HepG2 (cell line): ENCODE data around the gene DMXL2. TPM values are rescaled to one million over a fixed set of nuclear protein-coding genes. Genes with fewer than 3 reads are reported as not detected.

Experiments used
- CHD4 ChIP-seq: fragments of 200-600 bp; sonication (generic); IDR thresholded peaks from 2 replicates; pipeline ENCODE4 v1.7.0; 2017; ENCODE audit warnings: mild to moderate bottlenecking, low read length, borderline replicate concordance
- HNRNPL ChIP-seq: fragments of 200-400 bp; formaldehyde crosslinking; IDR thresholded peaks from 2 replicates; pipeline ENCODE4 v1.6.1; 2017; ENCODE audit warnings: mild to moderate bottlenecking, low read depth, low read length
- KMT2A ChIP-seq: sonication (generic); formaldehyde crosslinking; IDR thresholded peaks from 2 replicates; pipeline ENCODE4 v1.4.0; 2020; ENCODE audit warnings: missing genetic modification reagents
- MED13 ChIP-seq: sonication (generic); formaldehyde crosslinking; IDR thresholded peaks from 2 replicates; pipeline ENCODE4 v1.5.0; 2020; ENCODE audit warnings: missing genetic modification reagents
- PHF8 ChIP-seq: sonication (generic); formaldehyde crosslinking; IDR thresholded peaks from 2 replicates; pipeline ENCODE4 v1.5.0; 2020; ENCODE audit warnings: missing genetic modification reagents
- SP5 ChIP-seq: IDR thresholded peaks from 2 replicates; pipeline ENCODE4 v1.6.1; 2016; ENCODE audit warnings: low read depth, borderline replicate concordance
- SSRP1 ChIP-seq: IDR thresholded peaks from 2 replicates; pipeline ENCODE4 v1.6.1; 2016; ENCODE audit warnings: control low read depth
- TBX3 ChIP-seq: fragments of 450-650 bp; IDR thresholded peaks from 2 replicates; pipeline ENCODE4 v1.6.1; 2017; ENCODE audit warnings: antibody characterized with exemption, mild to moderate bottlenecking, inconsistent platforms, borderline replicate concordance
- ZNF143 ChIP-seq: sonication (generic); formaldehyde crosslinking; IDR thresholded peaks from 2 replicates; pipeline ENCODE4 v1.4.0; 2020; ENCODE audit warnings: missing genetic modification reagents
- ZNF446 ChIP-seq: sonication (generic); formaldehyde crosslinking; IDR thresholded peaks from 2 replicates; pipeline ENCODE4 v1.5.0; 2020; ENCODE audit warnings: mild to moderate bottlenecking, missing genetic modification reagents
- ZNF546 ChIP-seq: sonication (generic); formaldehyde crosslinking; conservative IDR thresholded peaks from 2 replicates; pipeline ENCODE4 v1.8.1; 2023; ENCODE audit warnings: mild to moderate bottlenecking, missing genetic modification reagents
- ZNF644 ChIP-seq: IDR thresholded peaks from 2 replicates; pipeline ENCODE4 v1.6.1; 2016; ENCODE audit warnings: low read depth
- ZNF878 ChIP-seq: sonication (generic); formaldehyde crosslinking; IDR thresholded peaks from 2 replicates; pipeline ENCODE4 v1.8.1; 2023; ENCODE audit warnings: mild to moderate bottlenecking, missing genetic modification reagents, moderate library complexity
- polyA plus RNA-seq, 8 experiments: library from polyadenylated mRNA; depleted of rRNA in 3 of 8; stranded (reverse) in 7 of 8; unstranded in 1 of 8; fragments of >200 nt; fragmentation: Illumina TruSeq in 4 of 8; extraction: Trizol in 4 of 8; gene quantifications; 2 replicates each; pipeline versions ENCODE4 v1.2.1 to v1.2.3, GENCODE V29; 2011 to 2016; ENCODE audit warnings: low read depth in 4 of 8, missing spikeins in 1 of 8, mixed read lengths in 1 of 8; ENCODE audit not compliant: insufficient read depth in 1 of 8
- total RNA-seq, 5 experiments: library from RNA; depleted of rRNA; stranded (reverse); fragments of >200 nt; fragmentation: Illumina TruSeq; extraction: Trizol; gene quantifications; 2 replicates each; pipeline ENCODE4 v1.2.3, GENCODE V29; 2016; ENCODE audit warnings: low read depth in 1 of 5
- TF ChIP-seq, protein P1 (sequence below): sonication (generic); formaldehyde crosslinking; IDR thresholded peaks from 2 replicates; pipeline ENCODE4 v1.9.0; 2021; ENCODE audit warnings: missing genetic modification reagents, borderline replicate concordance
- TF ChIP-seq, protein P2 (sequence below): sonication (generic); formaldehyde crosslinking; IDR thresholded peaks from 2 replicates; pipeline ENCODE4 v1.4.0; 2020; ENCODE audit warnings: missing genetic modification reagents; ENCODE audit errors: not compliant biosample characterization
- TF ChIP-seq, protein P3 (sequence below): sonication (generic); formaldehyde crosslinking; IDR thresholded peaks from 2 replicates; pipeline ENCODE4 v1.4.0; 2020; ENCODE audit warnings: missing genetic modification reagents
- TF ChIP-seq, protein P4 (sequence below): sonication (generic); formaldehyde crosslinking; IDR thresholded peaks from 2 replicates; pipeline ENCODE4 v1.4.0; 2020; ENCODE audit warnings: missing genetic modification reagents
- TF ChIP-seq, protein P5 (sequence below): sonication (generic); formaldehyde crosslinking; conservative IDR thresholded peaks from 2 replicates; pipeline ENCODE4 v1.5.0; 2020; ENCODE audit warnings: missing genetic modification reagents
- TF ChIP-seq, protein P6 (sequence below): sonication (generic); formaldehyde crosslinking; IDR thresholded peaks from 2 replicates; pipeline ENCODE4 v1.8.0; 2022; ENCODE audit warnings: mild to moderate bottlenecking, missing genetic modification reagents, borderline replicate concordance

DMXL2 gene
- total and polyA plus RNA-seq, 2 of the 13 experiments (the other 11 are each of a cell fraction or from before 2014, with no cell fraction given): 11.6 to 15.3 TPM

DNA sequence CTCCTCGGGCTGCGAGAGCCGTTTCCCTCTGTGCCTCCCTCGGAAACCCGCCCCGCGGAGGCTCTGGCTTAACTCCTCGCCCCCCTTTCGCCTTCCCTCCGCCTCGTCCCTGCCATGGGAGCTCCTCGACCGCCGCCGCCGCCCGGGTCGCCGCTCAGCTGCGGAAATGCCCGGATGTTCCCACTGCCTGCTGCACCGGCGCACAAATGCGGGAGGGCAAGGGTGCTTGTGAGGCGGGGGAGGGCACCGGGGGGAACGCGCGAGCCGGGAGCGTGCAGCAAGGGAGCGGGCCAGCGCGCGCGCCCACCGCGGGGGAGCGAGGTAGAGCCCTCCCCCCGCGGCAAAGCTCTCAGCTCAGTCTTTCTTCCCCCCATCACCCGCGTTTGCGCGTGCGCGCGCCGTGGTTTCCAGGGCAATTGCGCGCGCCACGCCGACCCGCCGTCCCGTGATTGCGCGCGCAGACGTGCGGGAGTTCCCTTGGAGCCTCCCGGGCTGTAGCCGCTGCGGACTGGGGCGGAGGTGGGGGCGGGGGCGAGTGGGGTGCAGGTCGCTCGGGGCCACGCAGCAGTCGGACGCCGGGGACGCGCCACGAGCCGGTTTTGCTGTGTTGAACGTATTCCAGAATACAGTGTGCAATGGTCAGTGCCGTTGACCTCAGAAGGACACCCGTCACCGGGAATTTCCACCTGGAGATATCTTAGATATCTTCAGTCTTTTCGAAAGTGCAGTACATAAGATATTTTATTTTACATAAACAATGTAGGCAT lies at the start of gene DMXL2 (continued):
- TF ChIP-seq, protein P1, sequence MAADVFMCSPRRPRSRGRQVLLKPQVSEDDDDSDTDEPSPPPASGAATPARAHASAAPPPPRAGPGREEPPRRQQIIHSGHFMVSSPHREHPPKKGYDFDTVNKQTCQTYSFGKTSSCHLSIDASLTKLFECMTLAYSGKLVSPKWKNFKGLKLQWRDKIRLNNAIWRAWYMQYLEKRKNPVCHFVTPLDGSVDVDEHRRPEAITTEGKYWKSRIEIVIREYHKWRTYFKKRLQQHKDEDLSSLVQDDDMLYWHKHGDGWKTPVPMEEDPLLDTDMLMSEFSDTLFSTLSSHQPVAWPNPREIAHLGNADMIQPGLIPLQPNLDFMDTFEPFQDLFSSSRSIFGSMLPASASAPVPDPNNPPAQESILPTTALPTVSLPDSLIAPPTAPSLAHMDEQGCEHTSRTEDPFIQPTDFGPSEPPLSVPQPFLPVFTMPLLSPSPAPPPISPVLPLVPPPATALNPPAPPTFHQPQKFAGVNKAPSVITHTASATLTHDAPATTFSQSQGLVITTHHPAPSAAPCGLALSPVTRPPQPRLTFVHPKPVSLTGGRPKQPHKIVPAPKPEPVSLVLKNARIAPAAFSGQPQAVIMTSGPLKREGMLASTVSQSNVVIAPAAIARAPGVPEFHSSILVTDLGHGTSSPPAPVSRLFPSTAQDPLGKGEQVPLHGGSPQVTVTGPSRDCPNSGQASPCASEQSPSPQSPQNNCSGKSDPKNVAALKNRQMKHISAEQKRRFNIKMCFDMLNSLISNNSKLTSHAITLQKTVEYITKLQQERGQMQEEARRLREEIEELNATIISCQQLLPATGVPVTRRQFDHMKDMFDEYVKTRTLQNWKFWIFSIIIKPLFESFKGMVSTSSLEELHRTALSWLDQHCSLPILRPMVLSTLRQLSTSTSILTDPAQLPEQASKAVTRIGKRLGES (CRISPR knock-in tag): no peak
- TF ChIP-seq PHF8 (CRISPR knock-in tag): peak; percentile 77
- TF ChIP-seq, protein P2, sequence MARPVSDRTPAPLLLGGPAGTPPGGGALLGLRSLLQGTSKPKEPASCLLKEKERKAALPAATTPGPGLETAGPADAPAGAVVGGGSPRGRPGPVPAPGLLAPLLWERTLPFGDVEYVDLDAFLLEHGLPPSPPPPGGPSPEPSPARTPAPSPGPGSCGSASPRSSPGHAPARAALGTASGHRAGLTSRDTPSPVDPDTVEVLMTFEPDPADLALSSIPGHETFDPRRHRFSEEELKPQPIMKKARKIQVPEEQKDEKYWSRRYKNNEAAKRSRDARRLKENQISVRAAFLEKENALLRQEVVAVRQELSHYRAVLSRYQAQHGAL (CRISPR knock-in tag): no peak
- TF ChIP-seq MED13 (CRISPR knock-in tag): no peak
- peak; percentile 34; the same call in 1 of the 2 replicates for TF ChIP-seq KMT2A (CRISPR knock-in tag)
- TF ChIP-seq, protein P3, sequence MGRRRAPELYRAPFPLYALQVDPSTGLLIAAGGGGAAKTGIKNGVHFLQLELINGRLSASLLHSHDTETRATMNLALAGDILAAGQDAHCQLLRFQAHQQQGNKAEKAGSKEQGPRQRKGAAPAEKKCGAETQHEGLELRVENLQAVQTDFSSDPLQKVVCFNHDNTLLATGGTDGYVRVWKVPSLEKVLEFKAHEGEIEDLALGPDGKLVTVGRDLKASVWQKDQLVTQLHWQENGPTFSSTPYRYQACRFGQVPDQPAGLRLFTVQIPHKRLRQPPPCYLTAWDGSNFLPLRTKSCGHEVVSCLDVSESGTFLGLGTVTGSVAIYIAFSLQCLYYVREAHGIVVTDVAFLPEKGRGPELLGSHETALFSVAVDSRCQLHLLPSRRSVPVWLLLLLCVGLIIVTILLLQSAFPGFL (CRISPR knock-in tag): no peak
- TF ChIP-seq ZNF644 (CRISPR knock-in tag): no peak
- TF ChIP-seq, protein P4, sequence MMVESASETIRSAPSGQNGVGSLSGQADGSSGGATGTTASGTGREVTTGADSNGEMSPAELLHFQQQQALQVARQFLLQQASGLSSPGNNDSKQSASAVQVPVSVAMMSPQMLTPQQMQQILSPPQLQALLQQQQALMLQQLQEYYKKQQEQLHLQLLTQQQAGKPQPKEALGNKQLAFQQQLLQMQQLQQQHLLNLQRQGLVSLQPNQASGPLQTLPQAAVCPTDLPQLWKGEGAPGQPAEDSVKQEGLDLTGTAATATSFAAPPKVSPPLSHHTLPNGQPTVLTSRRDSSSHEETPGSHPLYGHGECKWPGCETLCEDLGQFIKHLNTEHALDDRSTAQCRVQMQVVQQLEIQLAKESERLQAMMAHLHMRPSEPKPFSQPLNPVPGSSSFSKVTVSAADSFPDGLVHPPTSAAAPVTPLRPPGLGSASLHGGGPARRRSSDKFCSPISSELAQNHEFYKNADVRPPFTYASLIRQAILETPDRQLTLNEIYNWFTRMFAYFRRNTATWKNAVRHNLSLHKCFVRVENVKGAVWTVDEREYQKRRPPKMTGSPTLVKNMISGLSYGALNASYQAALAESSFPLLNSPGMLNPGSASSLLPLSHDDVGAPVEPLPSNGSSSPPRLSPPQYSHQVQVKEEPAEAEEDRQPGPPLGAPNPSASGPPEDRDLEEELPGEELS (CRISPR knock-in tag): no peak
- TF ChIP-seq ZNF446 (CRISPR knock-in tag): no peak
- TF ChIP-seq, protein P5, sequence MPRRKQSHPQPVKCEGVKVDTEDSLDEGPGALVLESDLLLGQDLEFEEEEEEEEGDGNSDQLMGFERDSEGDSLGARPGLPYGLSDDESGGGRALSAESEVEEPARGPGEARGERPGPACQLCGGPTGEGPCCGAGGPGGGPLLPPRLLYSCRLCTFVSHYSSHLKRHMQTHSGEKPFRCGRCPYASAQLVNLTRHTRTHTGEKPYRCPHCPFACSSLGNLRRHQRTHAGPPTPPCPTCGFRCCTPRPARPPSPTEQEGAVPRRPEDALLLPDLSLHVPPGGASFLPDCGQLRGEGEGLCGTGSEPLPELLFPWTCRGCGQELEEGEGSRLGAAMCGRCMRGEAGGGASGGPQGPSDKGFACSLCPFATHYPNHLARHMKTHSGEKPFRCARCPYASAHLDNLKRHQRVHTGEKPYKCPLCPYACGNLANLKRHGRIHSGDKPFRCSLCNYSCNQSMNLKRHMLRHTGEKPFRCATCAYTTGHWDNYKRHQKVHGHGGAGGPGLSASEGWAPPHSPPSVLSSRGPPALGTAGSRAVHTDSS: no peak
- no peak for TF ChIP-seq SSRP1
- TF ChIP-seq SP5 (CRISPR knock-in tag): no peak
- no peak for TF ChIP-seq TBX3
- no peak for TF ChIP-seq CHD4
- no peak for TF ChIP-seq ZNF878
- TF ChIP-seq, protein P6, sequence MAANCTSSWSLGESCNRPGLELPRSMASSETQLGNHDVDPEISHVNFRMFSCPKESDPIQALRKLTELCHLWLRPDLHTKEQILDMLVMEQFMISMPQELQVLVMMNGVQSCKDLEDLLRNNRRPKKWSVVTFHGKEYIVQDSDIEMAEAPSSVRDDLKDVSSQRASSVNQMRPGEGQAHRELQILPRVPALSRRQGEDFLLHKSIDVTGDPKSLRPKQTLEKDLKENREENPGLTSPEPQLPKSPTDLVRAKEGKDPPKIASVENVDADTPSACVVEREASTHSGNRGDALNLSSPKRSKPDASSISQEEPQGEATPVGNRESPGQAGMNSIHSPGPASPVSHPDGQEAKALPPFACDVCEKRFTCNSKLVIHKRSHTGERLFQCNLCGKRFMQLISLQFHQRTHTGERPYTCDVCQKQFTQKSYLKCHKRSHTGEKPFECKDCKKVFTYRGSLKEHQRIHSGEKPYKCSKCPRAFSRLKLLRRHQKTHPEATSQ (CRISPR knock-in tag): no peak
- no peak for TF ChIP-seq HNRNPL
- TF ChIP-seq ZNF143: no peak
- no peak for TF ChIP-seq ZNF546 (CRISPR knock-in tag)
